Measurements from ENCODE around the gene ELF5.

Gene ELF5

DNA sequence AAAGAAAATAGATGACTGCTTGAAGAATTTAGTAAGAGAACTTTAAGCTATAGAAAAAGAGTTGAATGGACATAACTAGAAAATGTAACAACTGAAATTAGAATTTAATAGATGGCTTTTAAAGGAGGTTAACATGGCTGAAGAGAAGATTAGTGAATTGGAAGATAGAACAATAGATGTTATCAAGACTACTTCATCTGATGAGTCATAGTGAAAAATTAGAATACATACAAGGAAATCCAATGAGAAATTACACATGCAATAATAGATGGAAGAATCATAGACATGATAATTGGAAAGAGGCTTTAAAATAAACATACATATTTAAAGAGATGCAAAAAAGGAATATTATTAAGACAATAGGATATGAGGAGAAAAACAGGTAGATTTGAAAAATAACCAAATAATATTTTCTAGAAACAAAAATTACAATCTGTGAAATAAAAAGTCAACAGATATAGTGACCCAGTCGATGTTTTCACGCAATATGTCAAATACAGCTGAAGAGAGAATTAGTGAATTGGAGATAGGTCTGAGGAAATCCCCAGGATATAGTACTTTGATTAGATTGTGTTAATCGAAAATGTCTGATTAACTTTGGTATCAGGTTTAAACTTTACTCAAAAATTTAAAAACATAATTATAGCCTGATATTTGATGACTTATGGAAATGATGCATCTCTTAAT lies 46.6 kb downstream of the ELF5 start:
- H3K9me3 Mint-ChIP-seq, result peaks cover 9% of the 10 kb centered on the region

DNA sequence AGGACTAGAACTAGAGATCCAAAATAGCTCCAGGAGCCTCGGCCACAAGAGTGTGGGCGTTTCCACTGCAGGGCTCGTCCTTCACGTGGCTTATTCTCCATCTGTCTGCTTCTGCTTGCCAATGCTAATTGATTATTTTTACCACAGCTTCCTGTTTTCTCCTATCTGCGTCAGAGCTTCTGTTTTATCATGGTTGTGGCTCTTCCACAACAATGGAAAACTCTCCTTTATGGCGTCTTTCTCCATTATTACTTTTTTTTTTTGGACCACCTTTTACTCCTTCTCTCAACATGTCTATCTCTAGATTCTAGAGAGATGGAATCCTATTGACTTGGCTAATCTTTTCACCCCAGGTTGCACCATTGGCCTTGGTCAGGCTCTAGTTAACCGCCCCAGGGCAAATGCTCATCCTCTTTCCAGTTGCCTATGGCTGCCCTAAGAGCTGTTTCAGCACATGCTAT lies 49.0 kb downstream of the ELF5 start:
- no peak overlapping the region for H3K4me3 Mint-ChIP-seq
- H3K9me3 Mint-ChIP-seq, result peaks cover 9% of the 10 kb centered on the region
- H3K36me3 Mint-ChIP-seq, result peaks cover 53% of the 10 kb centered on the region
- H3K27me3 Mint-ChIP-seq, result no peaks in the 10 kb centered on the region
- CTCF ChIA-PET, result interaction anchor here (1.0 kb wide), 2 partner anchors 99 to 467 kb away, joined by 3 read pairs; no protein-coding TSS in a partner anchor
- no peak for DNase-seq
- peaks cover 9% of the 10 kb centered on the region for H3K4me1 Mint-ChIP-seq
- no peak overlapping the region for H3K27ac Mint-ChIP-seq

More for the DNA sequence above, 46.6 kb downstream of the ELF5 start:
- CTCF ChIA-PET, result interaction anchor here (0.8 to 3.6 kb wide), 10 partner anchors 10 to 218 kb away, joined by 3 to 29 read pairs (median 5); partner anchors contain the start of genes ABTB2 and CAT
- Mint-ChIP-seq H3K4me3 (no peak overlapping the region), H3K36me3 (peaks cover 59% of the 10 kb centered on the region), H3K27ac (no peak overlapping the region), H3K4me1 (peaks cover 9% of the 10 kb centered on the region), H3K27me3 (no peaks in the 10 kb centered on the region)
- DNase-seq, result no peak

DNA sequence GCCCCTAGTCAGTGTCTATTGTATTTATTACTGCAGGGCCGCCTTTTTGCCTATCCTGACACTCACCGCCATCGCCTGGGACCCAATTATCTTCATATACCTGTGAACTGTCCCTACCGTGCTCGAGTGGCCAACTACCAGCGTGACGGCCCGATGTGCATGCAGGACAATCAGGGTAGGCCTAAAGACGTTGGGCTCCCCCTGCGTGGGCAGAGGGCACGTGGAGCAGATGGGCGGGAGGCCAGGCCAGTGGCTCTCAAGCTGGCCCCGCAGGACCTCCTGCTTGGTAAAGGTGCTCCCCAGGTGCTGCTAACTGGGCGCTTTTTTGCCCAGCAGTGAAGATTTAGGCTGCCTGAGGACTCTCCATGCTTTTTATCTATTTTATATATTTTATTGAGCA lies 52.4 kb downstream of the ELF5 start:
- peaks cover 55% of the 10 kb centered on the region for H3K36me3 Mint-ChIP-seq
- H3K9me3 Mint-ChIP-seq, result peaks cover 3% of the 10 kb centered on the region
- peaks cover 9% of the 10 kb centered on the region for H3K4me1 Mint-ChIP-seq
- no peak for DNase-seq
- no peaks in the 10 kb centered on the region for H3K27me3 Mint-ChIP-seq
- CTCF ChIA-PET, result no interaction called here
- H3K27ac Mint-ChIP-seq, result no peak overlapping the region
- no peak overlapping the region for H3K4me3 Mint-ChIP-seq

DNA sequence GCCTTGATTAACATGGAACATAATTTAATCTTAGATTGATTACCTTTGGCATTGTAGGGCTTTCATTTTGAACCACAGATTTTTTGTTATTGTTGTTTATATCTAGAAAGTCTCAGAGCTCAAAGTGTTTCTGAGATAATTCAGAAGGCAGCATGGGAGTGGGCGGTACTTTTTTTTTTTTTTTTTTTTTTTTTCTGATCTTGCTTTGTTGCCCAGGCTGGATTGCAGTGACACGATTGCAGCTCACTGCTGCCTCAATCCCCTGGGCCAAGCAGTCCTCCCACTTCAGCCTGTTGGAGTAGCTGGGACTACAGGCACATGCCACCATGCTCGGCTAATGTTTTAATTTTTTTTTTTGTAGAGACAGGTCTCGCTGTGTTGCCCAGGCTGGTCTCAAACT lies 53.3 kb downstream of the ELF5 start:
- H3K4me3 Mint-ChIP-seq, result no peak overlapping the region
- H3K4me1 Mint-ChIP-seq, result peaks cover 9% of the 10 kb centered on the region
- H3K27ac Mint-ChIP-seq, result no peak overlapping the region
- H3K27me3 Mint-ChIP-seq, result no peaks in the 10 kb centered on the region
- no peaks in the 10 kb centered on the region for H3K9me3 Mint-ChIP-seq
- CTCF ChIA-PET, result interaction anchor here (1.4 kb wide), 1 partner anchor 9 kb away, joined by 6 read pairs; no protein-coding TSS in a partner anchor
- DNase-seq, result no peak
- peaks cover 52% of the 10 kb centered on the region for H3K36me3 Mint-ChIP-seq

DNA sequence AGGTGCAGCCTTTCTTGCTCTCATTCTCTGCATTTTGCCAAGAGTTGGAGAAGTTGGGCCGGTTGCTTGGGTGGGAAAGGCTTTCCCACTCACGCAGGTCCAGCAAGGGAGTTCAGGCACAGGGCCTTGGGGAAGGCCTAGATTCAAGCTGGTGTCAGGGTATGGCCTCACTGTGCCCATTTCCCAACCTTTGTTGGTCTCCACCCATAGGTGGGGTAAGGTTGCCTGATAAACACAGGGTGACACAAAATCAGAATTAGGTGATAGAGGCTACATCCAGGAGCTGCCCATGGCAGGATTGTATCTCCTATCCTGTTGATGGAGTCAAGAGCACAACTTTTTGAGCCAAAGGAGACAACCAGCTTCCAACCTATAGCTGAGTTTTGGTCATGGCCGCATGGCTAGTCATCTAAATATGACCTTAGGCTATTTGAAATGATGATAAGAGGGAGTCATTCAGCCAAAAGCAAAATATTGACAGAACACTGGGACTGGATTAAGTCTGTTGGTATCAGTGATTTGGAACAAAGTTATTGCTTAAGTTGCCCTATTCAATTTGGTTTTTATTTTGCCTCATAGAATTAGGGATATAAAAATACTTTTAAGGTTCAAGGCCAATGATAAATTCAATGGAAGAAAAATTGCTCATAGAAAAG lies 54.0 kb downstream of the ELF5 start:
- CTCF ChIA-PET, result interaction anchor here (1.4 kb wide), 1 partner anchor 9 kb away, joined by 6 read pairs; no protein-coding TSS in a partner anchor
- Mint-ChIP-seq H3K36me3 (peaks cover 49% of the 10 kb centered on the region), H3K4me3 (no peak overlapping the region), H3K27ac (no peak overlapping the region), H3K27me3 (no peaks in the 10 kb centered on the region), H3K9me3 (no peaks in the 10 kb centered on the region), H3K4me1 (peaks cover 6% of the 10 kb centered on the region)
- no peak for DNase-seq

DNA sequence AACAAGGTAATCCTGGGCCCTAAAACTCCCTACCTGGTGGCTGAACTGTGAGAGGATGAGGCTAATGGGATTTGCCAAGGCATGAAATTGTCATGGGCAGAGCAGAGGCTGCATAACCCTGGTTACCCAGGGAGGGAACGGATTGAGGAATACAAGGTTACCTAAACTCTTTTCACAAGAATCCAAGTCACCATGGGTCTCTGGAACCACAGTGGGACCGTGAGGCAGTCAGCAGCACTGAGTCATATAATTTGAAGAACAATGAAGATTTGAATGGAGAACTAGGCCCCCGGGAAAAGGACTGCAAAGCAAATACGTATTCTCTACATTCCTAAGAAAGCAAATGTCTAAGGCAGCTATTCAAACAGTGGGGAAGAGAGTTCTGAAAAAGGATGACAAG lies 55.1 kb downstream of the ELF5 start:
- H3K9me3 Mint-ChIP-seq, result no peaks in the 10 kb centered on the region
- peaks cover 49% of the 10 kb centered on the region for H3K36me3 Mint-ChIP-seq
- H3K4me1 Mint-ChIP-seq, result no peaks in the 10 kb centered on the region
- no peaks in the 10 kb centered on the region for H3K27me3 Mint-ChIP-seq
- CTCF ChIA-PET, result no interaction called here
- DNase-seq, result no peak
- H3K4me3 Mint-ChIP-seq, result no peak overlapping the region
- no peak overlapping the region for H3K27ac Mint-ChIP-seq

DNA sequence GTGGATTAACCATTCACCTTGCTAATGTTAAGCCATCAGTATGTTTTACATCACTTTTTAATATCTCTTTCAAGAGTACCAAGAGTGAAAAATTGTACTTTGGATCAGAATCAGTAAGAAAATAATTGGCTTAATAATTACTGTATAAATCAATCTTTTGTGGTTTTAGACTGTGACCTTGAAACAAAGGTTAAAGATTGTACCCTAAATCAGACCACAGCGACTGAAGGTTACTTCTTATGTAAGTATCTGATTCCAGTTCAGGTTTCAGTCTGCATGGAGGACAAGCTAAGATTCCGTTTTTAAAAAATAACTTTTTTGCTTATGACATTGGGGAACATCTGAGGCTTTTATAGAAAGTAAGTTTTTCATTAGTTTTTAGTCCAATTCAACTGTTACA lies 56.0 kb downstream of the ELF5 start:
- Mint-ChIP-seq H3K4me3 (no peak overlapping the region), H3K9me3 (no peaks in the 10 kb centered on the region)
- CTCF ChIA-PET, result no interaction called here

DNA sequence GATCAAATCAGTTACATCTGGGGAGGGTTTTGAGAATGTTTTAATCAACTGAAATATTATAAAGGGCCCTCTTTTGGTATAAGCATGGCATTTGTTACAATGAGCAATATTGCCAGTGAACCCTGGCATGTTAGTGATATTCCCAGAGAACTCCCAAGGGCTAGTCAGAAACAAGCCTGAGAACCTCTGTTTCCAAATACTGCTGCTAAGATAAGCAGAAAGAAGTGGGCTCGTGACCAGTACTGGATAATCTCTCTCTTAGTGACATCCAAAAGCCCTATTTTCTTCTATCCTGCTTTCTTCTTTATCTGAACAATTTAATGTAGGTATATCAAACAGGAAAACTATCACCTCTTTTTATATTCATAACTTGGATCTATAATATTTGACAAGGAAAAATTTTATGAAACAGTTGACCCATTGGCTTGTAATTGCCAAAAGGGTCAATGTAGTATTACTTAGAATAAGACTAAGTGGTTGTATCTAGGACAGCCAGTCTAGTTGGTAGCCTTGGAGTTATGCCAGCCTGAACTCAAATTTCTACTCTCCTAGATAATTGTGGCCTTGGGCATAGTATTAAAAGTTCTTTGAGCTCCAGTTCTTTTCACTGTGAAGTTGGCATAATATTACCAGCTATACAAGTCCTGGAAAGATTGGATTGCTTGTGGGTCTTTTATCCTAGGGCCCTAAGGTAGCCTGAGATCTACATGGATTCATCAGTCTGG lies 59.1 kb downstream of the ELF5 start:
- no peak overlapping the region for H3K27ac Mint-ChIP-seq
- no peaks in the 10 kb centered on the region for H3K9me3 Mint-ChIP-seq
- peaks cover 1% of the 10 kb centered on the region for H3K4me1 Mint-ChIP-seq
- DNase-seq, result no peak
- no peaks in the 10 kb centered on the region for H3K27me3 Mint-ChIP-seq
- peaks cover 57% of the 10 kb centered on the region for H3K36me3 Mint-ChIP-seq
- CTCF ChIA-PET, result no interaction called here
- H3K4me3 Mint-ChIP-seq, result no peak overlapping the region

More for the DNA sequence above, 56.0 kb downstream of the ELF5 start:
- Mint-ChIP-seq H3K27me3 (no peaks in the 10 kb centered on the region), H3K27ac (no peak overlapping the region), H3K4me1 (no peaks in the 10 kb centered on the region), H3K36me3 (peaks cover 47% of the 10 kb centered on the region)
- DNase-seq, result no peak

DNA sequence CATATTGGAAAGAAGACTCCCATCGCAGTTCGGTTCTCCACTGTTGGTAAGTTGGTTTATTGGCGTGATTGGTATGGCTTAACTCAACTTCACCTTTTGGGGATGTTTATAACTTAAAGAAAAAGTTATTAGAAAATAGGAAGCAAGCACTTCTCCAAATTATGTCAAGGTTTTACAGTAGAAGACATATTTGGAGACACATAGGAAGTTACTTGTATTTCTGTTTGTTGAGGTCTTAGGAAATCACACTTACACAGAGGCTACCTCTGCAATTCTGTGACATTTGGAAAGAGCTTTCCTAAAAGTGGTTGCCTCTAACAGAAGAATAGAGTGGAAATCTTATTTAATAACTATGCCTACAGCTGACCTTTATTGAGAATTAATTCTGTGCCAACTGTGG lies 62.5 kb downstream of the ELF5 start:
- Mint-ChIP-seq H3K27me3 (no peaks in the 10 kb centered on the region), H3K27ac (no peak overlapping the region), H3K4me3 (no peak overlapping the region), H3K36me3 (peaks cover 38% of the 10 kb centered on the region), H3K4me1 (peaks cover 19% of the 10 kb centered on the region), H3K9me3 (no peaks in the 10 kb centered on the region)
- CTCF ChIA-PET, result no interaction called here
- DNase-seq, result no peak

DNA sequence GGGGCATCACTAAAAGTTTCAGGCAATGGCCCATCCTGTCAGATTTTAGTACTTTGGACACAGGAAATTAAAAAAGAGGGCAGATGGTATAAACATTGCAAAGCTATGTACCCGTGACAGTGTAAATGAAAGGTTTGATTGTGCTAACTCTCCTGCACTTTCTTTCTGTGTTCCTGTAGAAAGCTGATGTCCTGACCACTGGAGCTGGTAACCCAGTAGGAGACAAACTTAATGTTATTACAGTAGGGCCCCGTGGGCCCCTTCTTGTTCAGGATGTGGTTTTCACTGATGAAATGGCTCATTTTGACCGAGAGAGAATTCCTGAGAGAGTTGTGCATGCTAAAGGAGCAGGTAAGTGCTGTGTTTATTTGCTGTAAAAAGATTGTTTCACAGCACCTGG lies 64.6 kb downstream of the ELF5 start:
- no peak overlapping the region for H3K27ac Mint-ChIP-seq
- no peaks in the 10 kb centered on the region for H3K9me3 Mint-ChIP-seq
- CTCF ChIA-PET, result interaction anchor here (0.9 kb wide), 1 partner anchor 20 kb away, joined by 4 read pairs; no protein-coding TSS in a partner anchor
- peaks cover 29% of the 10 kb centered on the region for H3K36me3 Mint-ChIP-seq
- peaks cover 19% of the 10 kb centered on the region for H3K4me1 Mint-ChIP-seq
- DNase-seq, result no peak
- no peaks in the 10 kb centered on the region for H3K27me3 Mint-ChIP-seq
- no peak overlapping the region for H3K4me3 Mint-ChIP-seq

DNA sequence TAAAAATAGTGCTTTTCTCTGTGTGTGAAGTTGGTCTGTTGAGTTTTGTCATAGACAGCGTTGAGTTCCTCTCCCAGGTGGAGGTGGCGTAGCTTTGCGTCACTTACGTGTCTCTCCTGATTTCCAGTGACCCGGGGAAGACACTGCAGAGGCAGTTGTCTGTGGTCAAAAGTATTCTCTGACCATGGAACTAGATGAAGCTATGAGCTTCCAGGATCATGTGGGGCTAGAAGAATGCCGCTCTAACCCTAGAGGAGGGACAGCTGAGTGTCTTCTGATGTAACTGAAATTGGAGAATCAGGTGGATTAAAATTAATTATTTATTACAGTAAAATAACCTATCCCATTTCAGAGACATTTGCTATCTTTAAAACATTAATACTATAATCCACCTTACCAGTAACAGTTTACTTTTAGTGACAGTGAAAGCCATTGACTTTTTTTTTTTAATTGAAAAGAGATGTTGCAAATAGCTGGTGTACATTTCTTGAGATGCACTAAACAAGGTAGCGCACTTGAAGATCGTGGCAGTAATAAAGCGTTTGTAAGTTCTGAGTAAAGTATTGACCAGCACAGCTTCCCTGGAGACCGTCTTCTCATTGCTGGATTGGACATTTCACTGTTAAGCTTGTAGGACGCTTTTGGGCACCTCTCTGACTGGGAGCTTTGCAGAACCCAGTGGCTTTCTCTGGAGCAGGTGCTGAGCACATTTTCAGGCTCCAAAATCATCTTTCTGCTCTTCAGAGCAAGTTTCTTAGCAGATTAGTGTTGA lies 65.2 kb downstream of the ELF5 start:
- no peaks in the 10 kb centered on the region for H3K9me3 Mint-ChIP-seq
- peaks cover 24% of the 10 kb centered on the region for H3K36me3 Mint-ChIP-seq
- H3K27me3 Mint-ChIP-seq, result no peaks in the 10 kb centered on the region
- CTCF ChIA-PET, result interaction anchor here (0.6 to 0.9 kb wide), 2 partner anchors 20 to 138 kb away, joined by 3 to 4 read pairs; no protein-coding TSS in a partner anchor
- no peak overlapping the region for H3K4me3 Mint-ChIP-seq
- no peak overlapping the region for H3K27ac Mint-ChIP-seq
- no peak for DNase-seq
- peaks cover 19% of the 10 kb centered on the region for H3K4me1 Mint-ChIP-seq

DNA sequence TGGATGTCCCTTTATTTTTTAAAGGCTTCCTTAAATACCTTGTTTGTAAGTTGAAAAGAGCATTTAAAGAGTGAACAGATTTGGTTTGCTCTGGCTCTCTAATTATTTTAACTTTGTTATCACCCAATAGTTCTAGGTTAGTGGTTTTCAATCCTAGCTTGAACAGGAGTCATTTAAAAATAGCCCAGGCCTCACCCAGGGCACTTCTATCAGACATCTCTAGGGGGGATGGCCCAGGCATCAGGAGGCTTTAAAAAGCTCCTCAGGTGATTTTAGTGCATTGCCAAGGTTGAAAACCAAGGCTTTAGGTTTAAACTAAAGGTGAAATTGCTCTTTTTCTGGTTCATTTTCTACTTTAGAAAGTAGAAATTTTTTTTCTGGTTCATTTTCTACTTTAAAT lies 66.5 kb downstream of the ELF5 start:
- H3K36me3 Mint-ChIP-seq, result peaks cover 20% of the 10 kb centered on the region
- CTCF ChIA-PET, result no interaction called here
- DNase-seq, result no peak
- H3K4me3 Mint-ChIP-seq, result no peak overlapping the region
- no peaks in the 10 kb centered on the region for H3K27me3 Mint-ChIP-seq
- peaks cover 24% of the 10 kb centered on the region for H3K4me1 Mint-ChIP-seq
- H3K9me3 Mint-ChIP-seq, result no peaks in the 10 kb centered on the region
- H3K27ac Mint-ChIP-seq, result no peak overlapping the region

DNA sequence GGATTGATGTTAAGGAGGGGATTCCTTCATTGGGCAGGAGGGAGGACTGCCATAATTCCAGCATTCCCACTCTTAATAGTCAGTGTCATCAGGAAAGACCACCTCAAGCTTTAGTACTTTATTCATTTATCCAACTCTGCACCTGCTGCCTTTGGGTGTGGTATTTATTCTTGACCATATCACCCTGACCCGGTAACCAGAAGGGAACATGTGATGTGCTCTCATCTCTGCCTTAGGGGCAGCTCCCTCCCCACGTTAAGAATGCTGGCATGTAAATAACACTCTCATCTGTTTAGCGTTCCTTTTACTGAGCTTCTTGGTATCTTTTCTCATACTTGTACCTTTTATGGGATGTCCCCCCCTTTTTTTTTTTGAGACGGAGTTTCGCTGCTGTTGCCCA lies 67.2 kb downstream of the ELF5 start:
- H3K4me3 Mint-ChIP-seq, result no peak overlapping the region
- H3K27me3 Mint-ChIP-seq, result no peaks in the 10 kb centered on the region
- no peak for DNase-seq
- H3K27ac Mint-ChIP-seq, result no peak overlapping the region
- CTCF ChIA-PET, result no interaction called here
- H3K9me3 Mint-ChIP-seq, result no peaks in the 10 kb centered on the region
- H3K36me3 Mint-ChIP-seq, result peaks cover 19% of the 10 kb centered on the region
- H3K4me1 Mint-ChIP-seq, result peaks cover 24% of the 10 kb centered on the region

DNA sequence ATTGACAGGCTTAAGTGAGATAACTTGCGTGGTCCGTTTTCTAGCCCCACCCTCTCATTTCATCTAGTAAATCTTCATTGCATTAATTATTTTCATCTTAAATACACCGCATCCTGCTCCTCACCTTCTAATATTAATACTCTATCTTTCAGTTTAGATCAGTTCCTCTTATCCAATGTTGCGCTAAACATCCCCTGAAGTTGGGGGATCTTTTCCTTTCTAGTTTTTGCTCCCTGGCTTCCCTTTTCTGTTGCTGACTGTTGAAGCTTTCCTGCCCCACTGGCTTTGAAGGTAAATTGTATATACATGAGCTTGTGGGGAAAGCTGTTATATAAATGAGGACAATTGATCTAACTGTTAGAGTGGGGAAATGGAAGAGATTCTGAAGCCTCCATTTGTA lies 67.6 kb downstream of the ELF5 start:
- Mint-ChIP-seq H3K27me3 (no peaks in the 10 kb centered on the region), H3K4me1 (peaks cover 27% of the 10 kb centered on the region), H3K4me3 (no peak overlapping the region), H3K27ac (no peak overlapping the region), H3K9me3 (no peaks in the 10 kb centered on the region), H3K36me3 (peaks cover 21% of the 10 kb centered on the region)
- DNase-seq, result no peak
- CTCF ChIA-PET, result no interaction called here

All from activated naive CD4-positive, alpha-beta T cell treated with anti-CD3 and anti-CD28 coated beads, Interleukin-2, amount 10 ng/mL, durations not matched to agents 7 days and 5 days (primary cell).